K562 (cell line): ENCODE measurements around the gene YTHDC2. TPM values are rescaled to one million over a fixed set of nuclear protein-coding genes. Genes with fewer than 3 reads are reported as not detected.

Experiments used
- C11orf30 ChIP-seq: fragments of 450-650 bp; IDR thresholded peaks from 2 replicates; pipeline ENCODE4 v1.6.1; 2016; ENCODE audit warnings: low read depth, mild to moderate bottlenecking
- DMBX1 ChIP-seq: fragments of 250-450 bp; sonication (Bioruptor Pico); IDR thresholded peaks from 2 replicates; pipeline ENCODE4 v1.8.0; 2022; ENCODE audit warnings: inconsistent platforms, mild to moderate bottlenecking, moderate library complexity, borderline replicate concordance
- ELK3 ChIP-seq: fragments of 450-650 bp; formaldehyde crosslinking; IDR thresholded peaks from 2 replicates; pipeline ENCODE4 v1.4.0; 2020; ENCODE audit warnings: mild to moderate bottlenecking
- ESRRB ChIP-seq: fragments of 250-450 bp; sonication (Bioruptor Pico); IDR thresholded peaks from 2 replicates; pipeline ENCODE4 v1.5.0; 2020; ENCODE audit warnings: mild to moderate bottlenecking, moderate library complexity, borderline replicate concordance
- ETV5 ChIP-seq: sonication (generic); formaldehyde crosslinking; IDR thresholded peaks from 2 replicates; pipeline ENCODE4 v1.4.0; 2020; ENCODE audit warnings: low read depth, mild to moderate bottlenecking, missing genetic modification reagents
- FIP1L1 ChIP-seq: fragments of 200-400 bp; formaldehyde crosslinking; IDR thresholded peaks from 2 replicates; pipeline ENCODE4 v1.6.1; 2018; ENCODE audit warnings: mild to moderate bottlenecking, low read depth, low read length; ENCODE audit not compliant: poor library complexity, severe bottlenecking
- HDAC8 ChIP-seq: fragments of 450-650 bp; IDR thresholded peaks from 2 replicates; pipeline ENCODE4 v1.6.1; 2016; ENCODE audit warnings: mild to moderate bottlenecking, missing genetic modification characterization, moderate library complexity, missing compliant biosample characterization
- LCOR ChIP-seq: sonication (generic); formaldehyde crosslinking; IDR thresholded peaks from 2 replicates; pipeline ENCODE4 v1.8.0; 2022; ENCODE audit warnings: mild to moderate bottlenecking, missing genetic modification reagents
- MAFF ChIP-seq: IDR thresholded peaks from 2 replicates; pipeline ENCODE4 v1.6.1; 2012; ENCODE audit warnings: low read length, improper control_type of control experiment
- MAFG ChIP-seq: fragments of 450-650 bp; conservative IDR thresholded peaks from 2 replicates; pipeline ENCODE4 v1.6.1; 2016; ENCODE audit warnings: missing genetic modification characterization, missing compliant biosample characterization
- PTRF ChIP-seq: fragments of 450-650 bp; IDR thresholded peaks from 2 replicates; pipeline ENCODE4 v1.6.1; 2016; ENCODE audit warnings: mild to moderate bottlenecking, missing genetic modification characterization, missing compliant biosample characterization
- SREBF1 ChIP-seq: fragments of 150-350 bp; IDR thresholded peaks from 2 replicates; pipeline ENCODE4 v1.6.1; 2014; ENCODE audit warnings: antibody characterized with exemption, low read depth, low read length, borderline replicate concordance
- polyA plus RNA-seq, 8 experiments: library from polyadenylated mRNA; depleted of rRNA in 4 of 8; stranded (reverse) in 5 of 8; unstranded in 3 of 8; fragments of >200 nt; fragmentation: Nextera tagmentation in 2 of 8; fragmentation: Illumina TruSeq in 1 of 8; extraction: Ambion mirVana in 2 of 8; extraction: Trizol in 1 of 8; gene quantifications; 2 replicates each; pipeline versions ENCODE4 v1.2.1 to v1.2.3, GENCODE V29; 2011 to 2014; ENCODE audit warnings: inconsistent platforms in 1 of 8, missing spikeins in 1 of 8
- total RNA-seq, 7 experiments: library from RNA; depleted of rRNA in 6 of 7; stranded (reverse); fragments of >200 nt in 6 of 7; fragmentation: Illumina TruSeq in 2 of 7; extraction: Trizol in 2 of 7; gene quantifications; 2 replicates each; pipeline versions ENCODE4 v1.2.1 to v1.2.3, GENCODE V29; 2011 to 2021; ENCODE audit warnings: low replicate concordance in 1 of 7

YTHDC2 gene
- total and polyA plus RNA-seq, 9 of the 15 experiments (the other 6 are each of a cell fraction or from before 2014, with no cell fraction given): 2.7 to 21.6 (median 15.9) TPM

GRCh38 chr5:113562828-113563400, 49.4 kb downstream of the YTHDC2 start (continued):
- TF ChIP-seq FIP1L1: no peak
- TF ChIP-seq PTRF (tag): no peak
- no peak for TF ChIP-seq ETV5 (CRISPR knock-in tag)
- peak; percentile 56 for TF ChIP-seq MAFG (tag)
- no peak for TF ChIP-seq ELK3 (CRISPR knock-in tag)
- TF ChIP-seq HDAC8 (tag): no peak
- no peak for TF ChIP-seq ESRRB (CRISPR knock-in tag)
- peak; percentile 67 for TF ChIP-seq C11orf30
- TF ChIP-seq LCOR (CRISPR knock-in tag): no peak
- no peak for TF ChIP-seq SREBF1
- TF ChIP-seq DMBX1 (CRISPR knock-in tag): no peak
- TF ChIP-seq MAFF: no peak
